GM12891 (cell line): Measurements from ENCODE around the gene SLC6A5.

ENCODE experiments used
- PAX5 ChIP-seq: IDR thresholded peaks from 2 replicates; pipeline ENCODE4 v1.6.1; 2011; ENCODE audit warnings: low read length, moderate library complexity, mild to moderate bottlenecking; ENCODE audit not compliant: insufficient read depth, severe bottlenecking
- POLR2AphosphoS5 ChIP-seq: IDR thresholded peaks from 2 replicates; pipeline ENCODE4 v1.6.1; 2011; ENCODE audit warnings: low read depth, low read length, control low read depth
- TAF1 ChIP-seq: IDR thresholded peaks from 2 replicates; pipeline ENCODE4 v1.6.1; 2011; ENCODE audit warnings: low read depth, low read length, control low read depth

GRCh38 chr11:20627701-20628100 lies 28.3 kb downstream of the SLC6A5 start:
- no peak for TF ChIP-seq PAX5
- no peak for TF ChIP-seq TAF1
- no peak for TF ChIP-seq POLR2AphosphoS5
